ENCODE data around the gene ANKRD13B. TPM values are rescaled to one million over a fixed set of nuclear protein-coding genes. Genes with fewer than 3 reads are reported as not detected.

The ANKRD13B gene
- total RNA-seq, 1 donor from 2014 or later = 2.8 TPM

GRCh38 chr17:29597361-29598172 lies 4.6 kb downstream of the ANKRD13B start:
- DNase-seq (ENCODE audit: low spot score) = peak; percentile 66
- Histone ChIP-seq H3K27me3 (no peaks in the 10 kb centered on the region), H3K36me3 (no peaks in the 10 kb centered on the region), H3F3A (ENCODE audit: low read depth) (peaks cover 37% of the 10 kb centered on the region), H3K4me2 (peak overlapping the region; percentile 72), H3K79me2 (ENCODE audit: low read depth) (peaks cover 40% of the 10 kb centered on the region), H3K4me1 (peaks cover 51% of the 10 kb centered on the region), H3K4me3 (no peak overlapping the region), H3K9ac (no peak overlapping the region), H3K27ac (peak overlapping the region; percentile 44), H2AFZ (replicated peaks) (no peak overlapping the region), H4K20me1 (ENCODE audit: low read depth) (peaks cover 34% of the 10 kb centered on the region), H3K9me3 (ENCODE audit: low read depth) (no peaks in the 10 kb centered on the region)
- Mint-ChIP-seq H3K27me3 (ENCODE audit: insufficient read depth, low read depth) (peaks cover 6% of the 10 kb centered on the region), H3K4me1 (peaks cover 42% of the 10 kb centered on the region), H3K36me3 (no peaks in the 10 kb centered on the region), H3K27ac (no peak overlapping the region), H3K9me3 (no peaks in the 10 kb centered on the region), H3K4me3 (peak overlapping the region; percentile 71)
- TF ChIP-seq, protein P1, sequence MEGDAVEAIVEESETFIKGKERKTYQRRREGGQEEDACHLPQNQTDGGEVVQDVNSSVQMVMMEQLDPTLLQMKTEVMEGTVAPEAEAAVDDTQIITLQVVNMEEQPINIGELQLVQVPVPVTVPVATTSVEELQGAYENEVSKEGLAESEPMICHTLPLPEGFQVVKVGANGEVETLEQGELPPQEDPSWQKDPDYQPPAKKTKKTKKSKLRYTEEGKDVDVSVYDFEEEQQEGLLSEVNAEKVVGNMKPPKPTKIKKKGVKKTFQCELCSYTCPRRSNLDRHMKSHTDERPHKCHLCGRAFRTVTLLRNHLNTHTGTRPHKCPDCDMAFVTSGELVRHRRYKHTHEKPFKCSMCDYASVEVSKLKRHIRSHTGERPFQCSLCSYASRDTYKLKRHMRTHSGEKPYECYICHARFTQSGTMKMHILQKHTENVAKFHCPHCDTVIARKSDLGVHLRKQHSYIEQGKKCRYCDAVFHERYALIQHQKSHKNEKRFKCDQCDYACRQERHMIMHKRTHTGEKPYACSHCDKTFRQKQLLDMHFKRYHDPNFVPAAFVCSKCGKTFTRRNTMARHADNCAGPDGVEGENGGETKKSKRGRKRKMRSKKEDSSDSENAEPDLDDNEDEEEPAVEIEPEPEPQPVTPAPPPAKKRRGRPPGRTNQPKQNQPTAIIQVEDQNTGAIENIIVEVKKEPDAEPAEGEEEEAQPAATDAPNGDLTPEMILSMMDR (IDR thresholded peaks at IDR 0.05) = no peak
- TF ChIP-seq EZH2 (IDR thresholded peaks at IDR 0.05) (no peak), EZH2phosphoT487 (IDR thresholded peaks at IDR 0.05) (no peak)

- peaks cover 3% of the 10 kb centered on the region for H3K36me3 Mint-ChIP-seq
- Histone ChIP-seq H3K4me3 (no peak overlapping the region), H3K36me3 (no peaks in the 10 kb centered on the region), H3K4me2 (no peak overlapping the region), H3K79me2 (ENCODE audit: low read depth) (peaks cover 31% of the 10 kb centered on the region), H3K27me3 (no peaks in the 10 kb centered on the region), H3K27ac (no peak overlapping the region), H3K9me3 (ENCODE audit: low read depth) (no peaks in the 10 kb centered on the region), H2AFZ (replicated peaks) (no peak overlapping the region), H4K20me1 (ENCODE audit: low read depth) (no peaks in the 10 kb centered on the region), H3K4me1 (peaks cover 13% of the 10 kb centered on the region), H3F3A (ENCODE audit: low read depth) (peaks cover 7% of the 10 kb centered on the region), H3K9ac (no peak overlapping the region)
- peaks cover 5% of the 10 kb centered on the region for H3K27me3 Mint-ChIP-seq (ENCODE audit: insufficient read depth, low read depth)
- peak overlapping the region; percentile 51 for H3K27ac Mint-ChIP-seq
- H3K4me1 Mint-ChIP-seq = peaks cover 16% of the 10 kb centered on the region
- no peaks in the 10 kb centered on the region for H3K9me3 Mint-ChIP-seq
- TF ChIP-seq EZH2phosphoT487 (IDR thresholded peaks at IDR 0.05) = no peak
- TF ChIP-seq EZH2 (IDR thresholded peaks at IDR 0.05) = no peak
- TF ChIP-seq, protein P1 (IDR thresholded peaks at IDR 0.05) = no peak
- DNase-seq (ENCODE audit: low spot score) = no peak
- no peak overlapping the region for H3K4me3 Mint-ChIP-seq
These were observed 10.3 kb downstream of the ANKRD13B start for GRCh38 chr17:29603109-29603674.

DNA sequence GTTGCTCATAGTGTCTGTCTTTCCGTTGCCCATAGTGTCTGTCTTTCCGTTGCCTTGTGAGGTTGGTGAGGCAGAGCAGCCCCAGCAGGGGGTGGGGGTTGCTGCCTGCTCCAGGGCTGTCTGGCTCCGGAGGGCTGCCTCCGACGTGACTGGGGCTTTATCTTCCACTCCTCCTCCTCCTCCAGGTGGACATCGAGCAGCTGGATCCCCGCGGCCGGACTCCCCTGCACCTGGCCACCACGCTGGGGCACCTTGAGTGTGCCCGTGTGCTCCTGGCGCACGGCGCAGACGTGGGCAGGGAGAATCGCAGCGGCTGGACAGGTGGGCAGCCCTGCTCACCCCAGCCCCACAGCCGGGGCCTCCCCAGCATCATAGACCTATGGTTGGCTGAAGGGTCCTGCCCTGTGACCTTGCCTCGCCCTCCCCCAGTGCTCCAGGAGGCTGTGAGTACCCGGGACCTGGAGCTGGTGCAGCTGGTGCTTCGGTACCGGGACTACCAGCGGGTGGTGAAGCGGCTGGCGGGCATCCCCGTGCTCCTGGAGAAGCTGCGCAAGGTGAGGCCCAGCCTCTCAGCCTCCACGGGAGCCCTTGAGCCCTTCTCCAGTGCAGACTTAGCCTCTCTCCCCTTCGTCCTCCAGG lies 14.7 kb downstream of the ANKRD13B start:
- Histone ChIP-seq H3K4me1 (no peaks in the 10 kb centered on the region), H3K27me3 (peaks cover 1% of the 10 kb centered on the region), H3K36me3 (no peaks in the 10 kb centered on the region), H3K4me2 (no peak overlapping the region), H3F3A (ENCODE audit: low read depth) (peaks cover 1% of the 10 kb centered on the region), H3K4me3 (no peak overlapping the region), H4K20me1 (ENCODE audit: low read depth) (no peaks in the 10 kb centered on the region), H3K9me3 (ENCODE audit: low read depth) (no peaks in the 10 kb centered on the region), H3K27ac (no peak overlapping the region), H2AFZ (replicated peaks) (no peak overlapping the region), H3K79me2 (ENCODE audit: low read depth) (peaks cover 6% of the 10 kb centered on the region), H3K9ac (no peak overlapping the region)
- no peak for DNase-seq (ENCODE audit: low spot score)
- no peak overlapping the region for H3K4me3 Mint-ChIP-seq
- H3K36me3 Mint-ChIP-seq = peaks cover 10% of the 10 kb centered on the region
- TF ChIP-seq EZH2 (IDR thresholded peaks at IDR 0.05) = no peak
- TF ChIP-seq, protein P1 (IDR thresholded peaks at IDR 0.05) = no peak
- no peak overlapping the region for H3K27ac Mint-ChIP-seq
- H3K9me3 Mint-ChIP-seq = no peaks in the 10 kb centered on the region
- H3K27me3 Mint-ChIP-seq (ENCODE audit: insufficient read depth, low read depth) = peaks cover 2% of the 10 kb centered on the region
- H3K4me1 Mint-ChIP-seq = peaks cover 6% of the 10 kb centered on the region
